Umbilical cord (tissue), 2 donors: Measurements from ENCODE around the gene OGFOD3. TPM values are rescaled to one million over a fixed set of nuclear protein-coding genes. Genes with fewer than 3 reads are reported as not detected.
"Not testable (repeated sequence)": the region's sequence is repeated elsewhere in the genome, so short reads cannot be mapped to it uniquely, and the experiment has no call there.

Source experiments
- DNase-seq: peaks from one replicate; pipeline ENCODE4 v3.0.0-alpha.2; 2015; ENCODE audit warnings: low spot score
- total RNA-seq: library from RNA; depleted of rRNA; stranded (reverse); fragments of >200 nt; gene quantifications from one replicate; pipeline ENCODE4 v1.2.3, GENCODE V29; 2014; ENCODE audit warnings: low replicate concordance; ENCODE audit not compliant: insufficient read depth

OGFOD3 gene
- total RNA-seq, 1 donor from 2014 or later = 8.4 TPM

- no peak for DNase-seq
Measured at GRCh38 chr17:82435103-82435502, 16.7 kb upstream of the OGFOD3 start.

- DNase-seq = no peak
Measured at GRCh38 chr17:82434216-82434565, 15.8 kb upstream of the OGFOD3 start.

GRCh38 chr17:82433560-82434215 is 15.3 kb upstream of the OGFOD3 start:
- no peak for DNase-seq

- DNase-seq = no peak
Measured at GRCh38 chr17:82432017-82432416, 13.6 kb upstream of the OGFOD3 start.

GRCh38 chr17:82429824-82430223 is 11.4 kb upstream of the OGFOD3 start:
- DNase-seq = no peak

- DNase-seq = no peak
Measured at GRCh38 chr17:82428546-82428945, 10.2 kb upstream of the OGFOD3 start.

- DNase-seq = no peak
Measured at GRCh38 chr17:82424863-82425159, 6.4 kb upstream of the OGFOD3 start.

GRCh38 chr17:82424001-82424862 is 5.8 kb upstream of the OGFOD3 start:
- no peak for DNase-seq

GRCh38 chr17:82419540-82419939 is 1.2 kb upstream of the OGFOD3 start:
- no peak for DNase-seq

- no peak for DNase-seq
Measured at GRCh38 chr17:82416771-82417170, 1.6 kb downstream of the OGFOD3 start.

GRCh38 chr17:82416264-82416663 is 2.1 kb downstream of the OGFOD3 start:
- DNase-seq = no peak

GRCh38 chr17:82415786-82416185 is 2.6 kb downstream of the OGFOD3 start:
- no peak for DNase-seq

GRCh38 chr17:82415336-82415735 is 3.0 kb downstream of the OGFOD3 start:
- DNase-seq = no peak

- peak; percentile 74 for DNase-seq
Measured at GRCh38 chr17:82414548-82415281, 3.7 kb downstream of the OGFOD3 start.

- no peak for DNase-seq
Measured at GRCh38 chr17:82412535-82413520, 5.6 kb downstream of the OGFOD3 start.

GRCh38 chr17:82412081-82412480 is 6.3 kb downstream of the OGFOD3 start:
- not testable (repeated sequence) for DNase-seq

- DNase-seq = no peak
Measured at GRCh38 chr17:82411396-82412053, 6.9 kb downstream of the OGFOD3 start.

GRCh38 chr17:82410014-82410716 is 8.2 kb downstream of the OGFOD3 start:
- no peak for DNase-seq

- no peak for DNase-seq
Measured at GRCh38 chr17:82408938-82409318, 9.5 kb downstream of the OGFOD3 start.

- no peak for DNase-seq
Measured at GRCh38 chr17:82408288-82408937, 10.0 kb downstream of the OGFOD3 start.
